GM12892 (cell line): ENCODE results near the gene TAGLN2.

Experiments used
- POLR2A ChIP-seq: IDR thresholded peaks from 2 replicates; pipeline ENCODE4 v1.6.1; 2011; ENCODE audit warnings: low read depth, low read length, control low read depth
- POLR2AphosphoS5 ChIP-seq: IDR thresholded peaks from 2 replicates; pipeline ENCODE4 v1.6.1; 2011; ENCODE audit warnings: low read depth, low read length, control low read depth
- TAF1 ChIP-seq: IDR thresholded peaks from 2 replicates; pipeline ENCODE4 v1.6.1; 2011; ENCODE audit warnings: low read depth, mild to moderate bottlenecking, control low read depth, low read length, borderline replicate concordance

- TF ChIP-seq POLR2A = no peak; the same call in 1 of the 2 replicates
- no peak for TF ChIP-seq TAF1
- TF ChIP-seq POLR2AphosphoS5 = no peak
These were observed 4.1 kb downstream of the TAGLN2 start for GRCh38 chr1:159921251-159921650.
